Measurements from ENCODE around the gene ARFGAP2. TPM values are rescaled to one million over a fixed set of nuclear protein-coding genes. Genes with fewer than 3 reads are reported as not detected.

The ARFGAP2 gene
- total and polyA plus RNA-seq, 9 of the 15 experiments (the other 6 are each of a cell fraction or from before 2014, with no cell fraction given): 29.1 to 140 (median 90.1) TPM

GRCh38 chr11:47177229-47177845 is 658 bp upstream of the ARFGAP2 start (continued):
- TF ChIP-seq E2F8 (IDR thresholded peaks at IDR 0.05; ENCODE audit: low read depth, partially characterized antibody) (peak; percentile 40), GATA2 (CRISPR knock-in tag; IDR thresholded peaks at IDR 0.05) (peak; percentile 64), HDAC2 (IDR thresholded peaks at IDR 0.05) (peak; percentile 72; the same call in 1 of the 2 replicates), ZNF644 (tag; IDR thresholded peaks at IDR 0.05; ENCODE audit: low read depth) (no peak), HCFC1 (IDR thresholded peaks at IDR 0.05; ENCODE audit: low read depth, low read length) (no peak), MIER1 (IDR thresholded peaks at IDR 0.05; ENCODE audit: low read depth) (0 out of 2 replicates have a peak, but pooled peaks have one; percentile 35), LEF1 (IDR thresholded peaks at IDR 0.05) (0 out of 2 replicates have a peak, but pooled peaks have one; percentile 33), ZNF766 (CRISPR knock-in tag; conservative IDR thresholded peaks at IDR 0.05) (peak; percentile 73), TOE1 (IDR thresholded peaks at IDR 0.05; ENCODE audit: borderline replicate concordance) (peak; percentile 29; the same call in 1 of the 2 replicates), TOE1 (CRISPR knock-in tag; IDR thresholded peaks at IDR 0.05; ENCODE audit: borderline replicate concordance, low read depth) (no peak), PML (IDR thresholded peaks at IDR 0.05; ENCODE audit: low read length) (0 out of 2 replicates have a peak, but pooled peaks have one; percentile 2), MEIS2 (IDR thresholded peaks at IDR 0.05; ENCODE audit: partially characterized antibody) (peak; percentile 9), CREB1 (IDR thresholded peaks at IDR 0.05) (no peak), CREB1 (CRISPR knock-in tag; IDR thresholded peaks at IDR 0.05) (0 out of 2 replicates have a peak, but pooled peaks have one; percentile 5), CEBPG (CRISPR knock-in tag; IDR thresholded peaks at IDR 0.05) (0 out of 2 replicates have a peak, but pooled peaks have one; percentile 17), CEBPG (tag; conservative IDR thresholded peaks at IDR 0.05 in 1 of 2, IDR thresholded peaks at IDR 0.05 in 1 of 2) (no peak), CREM (IDR thresholded peaks at IDR 0.05; ENCODE audit: low read depth) (no peak), POLR2A (conservative IDR thresholded peaks at IDR 0.05) (no peak), TARDBP (IDR thresholded peaks at IDR 0.05) (peak; percentile 33; the same call in 1 of the 2 replicates), GABPA (tag; conservative IDR thresholded peaks at IDR 0.05; ENCODE audit: low read depth) (peak; percentile 19; the same call in 1 of the 2 replicates), MYC (IDR thresholded peaks at IDR 0.05; ENCODE audit: low read depth, low read length) (peak; percentile 7; the same call in 1 of the 2 replicates), MYC (CRISPR knock-in tag; IDR thresholded peaks at IDR 0.05; ENCODE audit: borderline replicate concordance, low read depth) (peak; percentile 35; the same call in 1 of the 2 replicates), FOXK2 (conservative IDR thresholded peaks at IDR 0.05 in 1 of 2, IDR thresholded peaks at IDR 0.05 in 1 of 2; ENCODE audit: low read depth in 2 of 2) (peak; percentile 82 to 84), ZNF589 (CRISPR knock-in tag; IDR thresholded peaks at IDR 0.05; ENCODE audit: low read depth) (peak; percentile 68; the same call in 1 of the 2 replicates), FOSL1 (tag; conservative IDR thresholded peaks at IDR 0.05) (peak; percentile 51), RBM39 (optimal IDR thresholded peaks at IDR 0.05; ENCODE audit: low read depth, low read length) (peak; percentile 93), ZC3H4 (CRISPR knock-in tag; IDR thresholded peaks at IDR 0.05; ENCODE audit: borderline replicate concordance) (no peak)
